BE2C (cell line): ENCODE results near the gene POT1.

ENCODE experiments used
- DNase-seq: peaks from one replicate; pipeline ENCODE4 v3.0.0-alpha.2; 2020
- H3K27me3 ChIP-seq: fragments of 250-450 bp; sonication (Bioruptor Pico); 2 replicates; pipeline ENCODE4 v1.5.1; 2020; ENCODE audit warnings: mild to moderate bottlenecking
- H3K36me3 ChIP-seq: fragments of 250-450 bp; sonication (Bioruptor Pico); 2 replicates; pipeline ENCODE4 v1.5.1; 2020; ENCODE audit warnings: mild to moderate bottlenecking
- H3K4me1 ChIP-seq: fragments of 250-450 bp; sonication (Bioruptor Pico); 2 replicates; pipeline ENCODE4 v1.5.1; 2020
- H3K4me3 ChIP-seq: 2 replicates; pipeline ENCODE4 v1.5.1; 2011; ENCODE audit warnings: low read depth, low read length
- H3K9me3 ChIP-seq: fragments of 250-450 bp; sonication (Bioruptor Pico); 2 replicates; pipeline ENCODE4 v1.5.1; 2020
- CTCF ChIP-seq: IDR thresholded peaks from 2 replicates; pipeline ENCODE4 v1.5.1; 2012; ENCODE audit warnings: mild to moderate bottlenecking, low read depth, low read length

The POT1 gene

GRCh38 chr7:124796771-124797170, 132.9 kb downstream of the POT1 start:
- Histone ChIP-seq H3K4me1 (no peaks in the 10 kb centered on the region), H3K9me3 (no peaks in the 10 kb centered on the region), H3K27me3 (no peaks in the 10 kb centered on the region), H3K4me3 (no peak overlapping the region), H3K36me3 (no peaks in the 10 kb centered on the region)
- TF ChIP-seq CTCF, result no peak
- DNase-seq, result no peak

GRCh38 chr7:124792696-124793095, 136.9 kb downstream of the POT1 start:
- no peaks in the 10 kb centered on the region for H3K4me1 ChIP-seq
- no peaks in the 10 kb centered on the region for H3K9me3 ChIP-seq
- H3K4me3 ChIP-seq, result no peak overlapping the region
- TF ChIP-seq CTCF, result no peak
- no peaks in the 10 kb centered on the region for H3K27me3 ChIP-seq
- H3K36me3 ChIP-seq, result no peaks in the 10 kb centered on the region
- DNase-seq, result no peak

- Histone ChIP-seq H3K4me3 (no peak overlapping the region), H3K4me1 (no peaks in the 10 kb centered on the region), H3K27me3 (no peaks in the 10 kb centered on the region), H3K36me3 (no peaks in the 10 kb centered on the region), H3K9me3 (no peaks in the 10 kb centered on the region)
- DNase-seq, result no peak
- no peak for TF ChIP-seq CTCF
These were observed 137.6 kb downstream of the POT1 start for GRCh38 chr7:124792002-124792401.

GRCh38 chr7:124791426-124791825, 138.2 kb downstream of the POT1 start:
- Histone ChIP-seq H3K4me1 (no peaks in the 10 kb centered on the region), H3K27me3 (no peaks in the 10 kb centered on the region), H3K4me3 (no peak overlapping the region), H3K9me3 (no peaks in the 10 kb centered on the region), H3K36me3 (no peaks in the 10 kb centered on the region)
- no peak for DNase-seq
- TF ChIP-seq CTCF, result no peak

- TF ChIP-seq CTCF, result no peak
These were observed 139.0 kb downstream of the POT1 start for GRCh38 chr7:124790645-124791044.

GRCh38 chr7:124785994-124786393, 143.6 kb downstream of the POT1 start:
- no peak overlapping the region for H3K4me3 ChIP-seq
- H3K9me3 ChIP-seq, result no peaks in the 10 kb centered on the region
- peaks cover 6% of the 10 kb centered on the region; the same call in 1 of the 2 replicates for H3K4me1 ChIP-seq
- DNase-seq, result no peak
- H3K27me3 ChIP-seq, result no peaks in the 10 kb centered on the region
- no peaks in the 10 kb centered on the region for H3K36me3 ChIP-seq
- no peak for TF ChIP-seq CTCF

More at GRCh38 chr7:124790645-124791044, 139.0 kb downstream of the POT1 start:
- DNase-seq, result no peak
- H3K27me3 ChIP-seq, result no peaks in the 10 kb centered on the region
- peaks cover 3% of the 10 kb centered on the region; the same call in 1 of the 2 replicates for H3K4me1 ChIP-seq
- H3K4me3 ChIP-seq, result peak overlapping the region; percentile 10; the same call in 1 of the 2 replicates
- H3K9me3 ChIP-seq, result no peaks in the 10 kb centered on the region
- no peaks in the 10 kb centered on the region for H3K36me3 ChIP-seq
